HG03103 (cell line): Measurements from ENCODE around the gene DIS3L2.

ENCODE experiments used
- ATAC-seq: cut with Tn5 transposase; IDR thresholded peaks from one replicate; pipeline ENCODE4 v1.9.1; 2021; ENCODE audit warnings: low read depth; ENCODE audit not compliant: unreplicated experiment

Gene DIS3L2

DNA sequence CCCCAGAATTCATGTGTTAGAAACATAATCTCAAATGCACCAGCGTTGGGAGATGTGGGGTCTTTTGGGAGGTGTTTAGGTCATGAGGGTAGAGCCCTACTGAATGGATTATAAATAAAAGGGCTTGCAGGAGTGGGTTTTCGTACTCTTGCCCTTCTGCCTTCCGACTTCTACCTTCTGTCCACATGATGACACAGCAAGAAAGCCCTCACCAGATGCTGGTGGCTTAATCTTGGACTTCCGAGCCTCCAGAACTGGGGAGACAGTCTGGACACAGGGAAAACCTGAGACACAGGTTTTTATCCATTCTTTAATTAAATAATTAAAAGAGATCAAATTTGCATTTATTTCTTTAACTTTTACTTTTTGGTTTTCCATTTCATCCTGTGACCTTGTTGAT lies 87.8 kb downstream of the DIS3L2 start:
- ATAC-seq, result no peak

GRCh38 chr2:232052591-232052990 lies 91.1 kb downstream of the DIS3L2 start:
- ATAC-seq, result no peak

DNA sequence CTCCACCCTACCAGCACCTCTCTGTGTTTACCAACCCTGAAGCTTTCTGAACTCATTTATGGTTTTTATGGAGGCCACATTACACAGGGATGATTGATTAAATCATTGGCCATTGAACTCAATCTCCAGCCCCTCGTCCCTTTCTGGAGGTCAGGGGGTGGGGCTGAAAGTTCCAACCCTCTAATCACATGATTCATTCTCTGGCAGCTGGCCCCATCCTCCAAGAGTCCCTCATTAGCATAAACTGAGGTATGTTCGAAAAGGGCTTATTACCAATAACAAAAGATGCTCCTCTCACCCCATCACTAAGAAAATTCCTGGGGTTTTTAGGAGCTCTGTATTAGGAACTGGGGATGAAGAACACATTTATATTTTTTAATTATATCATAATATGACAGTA lies 92.3 kb downstream of the DIS3L2 start:
- no peak for ATAC-seq

- no peak for ATAC-seq
These were observed 96.8 kb downstream of the DIS3L2 start for GRCh38 chr2:232058063-232058877.

- ATAC-seq, result no peak
These were observed 97.4 kb downstream of the DIS3L2 start for GRCh38 chr2:232058931-232059330.

DNA sequence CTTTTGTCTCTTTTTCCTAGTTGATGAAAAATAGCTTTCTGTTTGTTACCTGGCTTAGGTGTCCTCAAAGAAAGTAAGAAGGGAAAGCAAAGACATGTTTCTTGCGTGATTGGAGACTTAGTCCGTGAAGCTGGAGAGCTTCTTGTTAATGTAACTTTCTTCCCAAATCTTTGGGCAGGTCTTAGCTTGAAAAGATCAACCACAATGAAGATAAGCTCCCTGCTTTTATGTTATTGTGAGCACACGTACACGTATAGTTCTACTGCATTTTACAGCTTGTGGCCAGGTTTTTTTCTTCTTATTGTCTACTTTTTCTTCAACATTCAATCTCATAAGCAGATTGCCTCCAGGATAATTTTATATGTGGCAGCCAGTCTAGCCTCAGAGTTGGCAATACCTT lies 99.8 kb downstream of the DIS3L2 start:
- ATAC-seq, result no peak

DNA sequence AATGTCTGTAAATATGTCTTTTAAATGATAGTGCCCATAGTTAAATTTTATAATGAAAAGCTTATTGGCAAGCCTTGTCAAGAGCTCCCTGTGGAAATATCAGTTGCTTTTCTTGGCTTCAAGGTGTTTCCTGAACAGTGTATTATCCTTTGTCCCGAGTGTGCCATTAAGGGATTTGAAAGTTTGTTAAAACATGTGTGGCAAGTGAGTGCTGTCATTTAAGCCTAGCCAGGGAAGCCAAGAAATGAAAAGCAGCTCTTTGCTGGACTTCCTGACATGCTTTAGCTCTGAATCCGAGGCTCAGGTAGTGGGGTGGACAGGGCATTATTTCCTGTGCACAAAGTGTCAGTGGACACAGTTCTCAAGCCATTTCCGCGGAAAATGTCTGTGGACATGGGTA lies 111.5 kb downstream of the DIS3L2 start:
- no peak for ATAC-seq

- ATAC-seq, result no peak
These were observed 112.2 kb downstream of the DIS3L2 start for GRCh38 chr2:232073699-232074098.

DNA sequence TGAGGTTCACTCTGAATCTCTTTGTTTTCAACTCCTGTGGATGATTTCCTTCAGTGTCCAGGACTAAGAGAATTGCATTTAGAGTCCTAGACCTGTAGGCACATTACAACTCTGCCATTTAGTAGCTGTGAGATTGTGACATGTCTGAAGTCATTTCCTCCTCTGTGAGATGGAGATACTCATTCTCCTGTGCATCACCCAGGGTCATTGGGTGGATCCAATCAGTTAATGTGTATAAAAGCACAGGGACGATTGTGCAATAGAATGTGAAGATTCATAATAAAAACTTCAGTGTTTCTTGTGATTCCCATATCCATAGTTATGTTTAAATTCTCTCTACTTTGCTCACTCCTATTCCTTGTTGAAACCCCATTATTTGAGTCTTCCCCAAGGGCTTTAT lies 113.6 kb downstream of the DIS3L2 start:
- no peak for ATAC-seq

DNA sequence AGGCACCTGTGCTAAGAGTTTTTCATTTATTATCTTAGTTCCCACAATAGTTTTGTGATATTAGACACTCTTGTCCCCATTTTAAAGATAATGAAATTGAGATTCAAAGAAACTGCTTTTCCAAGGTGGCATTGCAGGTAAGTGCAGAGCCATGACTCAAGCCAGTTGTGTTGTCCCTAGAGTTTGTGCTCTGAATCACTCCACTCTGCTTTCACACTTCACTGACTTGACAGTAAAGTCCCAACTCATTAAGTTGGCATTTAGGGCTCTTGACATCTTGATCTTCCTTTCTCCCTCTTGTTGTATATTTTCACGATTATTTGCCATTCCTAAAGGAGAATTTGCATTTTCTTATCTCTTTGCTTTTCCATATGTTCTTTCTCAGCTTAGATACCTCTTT lies 114.3 kb downstream of the DIS3L2 start:
- ATAC-seq, result no peak

DNA sequence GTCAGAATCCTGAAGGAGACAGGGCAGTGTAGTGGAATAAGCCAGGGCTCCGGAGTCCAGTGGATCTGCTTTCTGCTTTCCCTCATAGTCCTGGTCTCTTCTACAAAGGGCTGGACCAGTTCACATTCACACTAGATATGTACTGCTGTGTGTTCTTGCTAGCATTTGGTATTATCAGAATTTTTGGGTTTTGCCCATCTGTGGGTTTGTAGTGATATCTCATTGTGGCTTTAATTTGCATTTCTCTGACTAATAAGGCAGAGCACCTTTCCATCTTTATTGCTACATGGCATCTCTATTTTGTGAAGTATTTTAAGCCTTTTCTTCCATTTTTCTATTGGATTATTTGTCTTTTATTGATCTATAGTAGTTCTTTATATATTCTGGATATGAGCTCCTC lies 114.8 kb downstream of the DIS3L2 start:
- no peak for ATAC-seq

GRCh38 chr2:232076736-232077135 lies 115.2 kb downstream of the DIS3L2 start:
- no peak for ATAC-seq

DNA sequence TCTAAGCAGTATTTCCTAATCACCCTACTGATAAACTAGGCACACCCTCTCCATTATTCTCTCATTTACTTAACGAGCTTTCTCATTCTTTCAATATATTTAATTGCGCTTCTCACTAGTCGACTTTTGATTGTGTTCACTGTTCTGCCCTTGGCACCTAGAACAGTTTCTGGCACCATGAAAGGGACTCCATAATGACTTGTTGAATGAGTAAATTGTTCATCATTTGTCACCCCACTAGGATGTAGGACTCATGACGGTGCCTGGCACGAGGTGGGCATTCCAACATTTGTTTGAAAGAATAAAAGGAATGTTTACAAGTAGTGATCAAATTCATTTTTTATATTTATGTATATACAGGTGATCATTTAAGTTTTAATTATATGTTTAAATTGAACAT lies 123.7 kb downstream of the DIS3L2 start:
- no peak for ATAC-seq

GRCh38 chr2:232085826-232086425 lies 124.4 kb downstream of the DIS3L2 start:
- ATAC-seq, result no peak

GRCh38 chr2:232088771-232089170 lies 127.3 kb downstream of the DIS3L2 start:
- no peak for ATAC-seq

- ATAC-seq, result no peak
These were observed 132.7 kb downstream of the DIS3L2 start for GRCh38 chr2:232094201-232094600.

GRCh38 chr2:232094883-232095282 lies 133.4 kb downstream of the DIS3L2 start:
- no peak for ATAC-seq

GRCh38 chr2:232097260-232097659 lies 135.7 kb downstream of the DIS3L2 start:
- ATAC-seq, result no peak

GRCh38 chr2:232097758-232098157 lies 136.2 kb downstream of the DIS3L2 start:
- ATAC-seq, result no peak

DNA sequence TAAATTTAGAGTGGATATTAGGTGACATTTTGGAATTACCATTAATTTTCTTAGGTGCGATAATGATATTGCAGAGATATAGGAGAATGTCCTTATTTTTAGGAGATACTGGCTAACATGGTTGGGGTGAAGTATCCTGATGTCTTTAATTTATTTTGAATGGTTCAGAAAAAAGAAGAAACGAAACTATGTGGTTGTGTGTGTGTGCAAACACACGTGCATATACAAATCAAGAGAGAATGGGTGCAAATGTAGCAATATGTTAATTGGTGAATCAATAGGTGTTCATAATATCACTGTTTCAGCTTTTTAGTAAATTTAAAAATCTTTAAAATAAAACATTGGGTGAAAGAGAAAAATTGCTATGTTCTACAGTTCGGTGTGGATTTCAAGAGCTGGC lies 140.9 kb downstream of the DIS3L2 start:
- no peak for ATAC-seq

- ATAC-seq, result no peak
These were observed 141.7 kb downstream of the DIS3L2 start for GRCh38 chr2:232103140-232103737.

DNA sequence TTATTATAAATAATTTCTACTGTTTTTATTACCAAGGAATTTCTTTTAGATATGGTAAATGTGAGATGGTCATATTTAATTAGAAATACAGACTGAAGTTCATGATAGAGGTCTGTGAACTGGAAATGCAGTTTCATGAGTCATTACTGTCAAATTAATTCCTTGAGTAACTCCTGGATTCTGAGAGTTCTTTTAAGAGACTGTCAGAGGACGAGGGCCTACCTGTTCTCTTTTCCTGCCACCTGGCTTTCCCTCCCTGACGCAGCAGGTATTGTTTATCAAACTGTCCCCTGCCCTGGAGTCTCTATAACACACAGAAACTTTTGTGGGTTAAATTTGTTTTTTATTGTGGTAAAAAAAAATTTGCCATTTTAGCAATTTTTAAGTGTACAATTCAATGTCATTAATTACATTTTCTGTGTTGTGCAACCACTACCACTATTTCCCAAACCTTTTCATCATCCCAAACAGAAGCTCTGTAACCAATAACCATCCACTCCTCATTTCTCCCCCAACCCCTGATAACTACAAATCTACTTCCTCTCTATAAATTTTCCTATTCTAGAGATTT lies 142.6 kb downstream of the DIS3L2 start:
- no peak for ATAC-seq
